Cardiac fibroblast (primary cell): ENCODE data around the gene HERPUD1.

ENCODE experiments used
- DNase-seq, 2 donors: peaks; one replicate each; pipeline versions ENCODE4 v3.0.0 to v3.0.0-alpha.2; 2010; ENCODE audit warnings: low read depth in 2 of 2
- H3K4me3 ChIP-seq, 2 donors: replicated peaks in 1 of 2; 1 replicate in 1 of 2; 2 replicates in 1 of 2; pipeline ENCODE4 v1.5.1; 2011; ENCODE audit warnings: low read depth in 2 of 2, low read length in 2 of 2, mild to moderate bottlenecking in 2 of 2, moderate library complexity in 1 of 2
- CTCF ChIP-seq: IDR thresholded peaks from one replicate; pipeline ENCODE4 v1.5.1; 2011; ENCODE audit warnings: low read depth, mild to moderate bottlenecking, low read length, inconsistent platforms

Gene HERPUD1

DNA sequence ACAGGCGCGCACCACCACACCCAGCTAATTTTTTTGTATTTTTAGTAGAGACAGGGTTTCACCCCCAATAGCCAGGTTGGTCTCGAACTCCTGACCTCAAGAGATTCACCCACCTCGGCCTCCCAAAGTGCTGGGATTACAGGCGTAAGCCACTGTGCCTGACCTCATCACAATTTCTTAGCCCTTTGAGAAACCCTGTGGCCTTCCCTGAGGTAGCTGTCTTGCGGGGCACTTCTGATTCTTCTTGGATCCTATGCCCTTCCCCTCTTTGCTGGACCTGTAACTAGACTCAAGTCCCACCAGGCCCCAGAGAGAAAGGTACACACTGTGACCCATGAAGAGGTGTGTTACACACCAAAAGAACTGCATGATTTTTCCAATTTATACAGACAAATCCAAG is 16.3 kb downstream of the HERPUD1 start:
- no peak for TF ChIP-seq CTCF
- H3K4me3 ChIP-seq, result no peak overlapping the region
- no peak for DNase-seq

GRCh38 chr16:56950051-56950450 is 18.1 kb downstream of the HERPUD1 start:
- no peak for TF ChIP-seq CTCF
- DNase-seq, result no peak
- H3K4me3 ChIP-seq, result no peak overlapping the region

DNA sequence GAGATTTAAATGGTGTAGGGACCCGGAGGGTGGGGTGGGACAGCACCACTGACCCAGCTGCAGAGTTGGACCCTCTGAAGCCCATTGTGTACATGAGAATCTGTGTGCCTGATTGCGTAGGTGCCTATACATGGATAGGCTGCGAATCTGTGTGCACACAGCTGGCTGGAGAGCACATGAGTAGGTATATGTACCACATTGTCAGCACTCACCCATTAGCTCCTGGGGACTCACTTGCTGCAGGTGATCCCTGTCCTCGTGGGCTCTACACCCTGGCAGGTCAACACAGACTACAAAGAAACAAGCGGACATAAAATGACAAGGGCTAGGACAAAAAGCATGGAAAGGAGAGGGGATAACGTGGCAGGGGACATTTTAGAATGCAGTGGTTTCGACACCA is 18.5 kb downstream of the HERPUD1 start:
- no peak overlapping the region for H3K4me3 ChIP-seq
- TF ChIP-seq CTCF, result no peak
- DNase-seq, result no peak

DNA sequence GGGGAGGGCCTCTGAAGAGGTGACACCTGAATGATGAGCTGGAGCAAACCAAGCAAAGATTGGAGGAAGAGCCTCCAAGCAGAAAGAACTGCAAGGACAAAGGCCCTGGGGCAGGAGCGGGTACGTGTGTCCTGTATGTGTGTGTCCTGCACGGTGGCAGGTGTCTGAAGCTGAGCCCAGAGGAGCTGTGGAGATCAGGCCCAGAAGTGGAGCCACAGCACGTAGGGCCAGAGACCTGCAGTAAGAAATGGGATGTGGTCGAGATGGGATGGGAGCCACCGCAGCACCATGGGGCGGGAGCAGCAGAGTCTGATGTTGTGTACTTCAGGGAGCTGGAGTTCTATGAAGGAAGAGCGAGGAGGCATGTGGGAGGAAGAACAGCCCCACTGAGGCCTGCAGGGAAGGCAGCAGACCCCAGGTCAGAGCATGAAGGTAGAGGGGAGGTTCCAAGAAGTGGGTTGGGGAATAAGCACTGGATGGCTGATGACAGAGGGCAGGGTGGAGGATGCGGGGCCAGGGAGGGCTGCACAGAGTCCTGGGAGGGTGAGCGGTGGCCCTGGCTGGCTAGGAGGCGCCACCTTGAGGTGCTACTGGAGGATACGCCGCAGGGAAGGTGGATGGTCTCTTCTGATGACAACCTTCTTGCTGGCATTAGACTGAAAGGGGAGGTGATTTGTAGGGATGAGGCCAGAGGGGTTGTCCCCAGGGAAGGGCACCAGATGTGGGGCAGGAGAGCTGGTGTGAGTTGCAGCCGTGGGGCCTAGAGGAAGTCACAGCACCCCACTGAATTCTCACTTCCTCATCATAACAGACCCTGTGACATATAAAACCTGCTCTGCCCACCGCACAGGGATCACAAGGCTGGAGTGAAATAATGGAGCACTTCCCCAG is 19.2 kb downstream of the HERPUD1 start:
- TF ChIP-seq CTCF, result peak; percentile 81
- peak; percentile 63 to 69 for DNase-seq
- H3K4me3 ChIP-seq, result no peak overlapping the region

GRCh38 chr16:56953006-56953405 is 21.1 kb downstream of the HERPUD1 start:
- TF ChIP-seq CTCF, result no peak
- DNase-seq, result no peak
- no peak overlapping the region for H3K4me3 ChIP-seq

DNA sequence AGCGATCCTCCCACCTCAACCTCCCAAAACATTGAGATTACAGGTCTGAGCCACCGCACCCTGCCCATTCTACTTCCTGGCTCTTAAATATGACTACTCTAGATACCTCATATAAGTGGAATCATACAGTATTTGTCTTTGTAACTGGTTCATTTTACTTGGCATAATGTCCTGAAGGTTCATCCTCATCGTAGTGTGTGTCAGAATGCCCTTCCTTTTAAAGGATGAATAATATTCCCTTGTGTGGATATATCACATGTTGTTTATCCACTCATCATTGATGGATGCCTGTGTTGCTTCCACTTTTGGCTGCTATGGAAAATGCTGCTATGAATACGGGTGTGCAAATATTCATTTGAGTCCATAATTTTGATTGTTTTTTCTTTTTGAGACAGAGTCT is 24.1 kb downstream of the HERPUD1 start:
- peak in 1 of 2 donors; percentile 73 for DNase-seq
- no peak for TF ChIP-seq CTCF
- no peak overlapping the region for H3K4me3 ChIP-seq
